SIG-M5 treated with dmso at 0.1 percent for 504 hours (cell line): ENCODE measurements around the gene SCT.

ENCODE experiments used
- DNase-seq: peaks from one replicate; lab custom pipeline; 2025; ENCODE audit not compliant: unreplicated experiment; lab: John Stamatoyannopoulos, UW

The SCT gene

DNA sequence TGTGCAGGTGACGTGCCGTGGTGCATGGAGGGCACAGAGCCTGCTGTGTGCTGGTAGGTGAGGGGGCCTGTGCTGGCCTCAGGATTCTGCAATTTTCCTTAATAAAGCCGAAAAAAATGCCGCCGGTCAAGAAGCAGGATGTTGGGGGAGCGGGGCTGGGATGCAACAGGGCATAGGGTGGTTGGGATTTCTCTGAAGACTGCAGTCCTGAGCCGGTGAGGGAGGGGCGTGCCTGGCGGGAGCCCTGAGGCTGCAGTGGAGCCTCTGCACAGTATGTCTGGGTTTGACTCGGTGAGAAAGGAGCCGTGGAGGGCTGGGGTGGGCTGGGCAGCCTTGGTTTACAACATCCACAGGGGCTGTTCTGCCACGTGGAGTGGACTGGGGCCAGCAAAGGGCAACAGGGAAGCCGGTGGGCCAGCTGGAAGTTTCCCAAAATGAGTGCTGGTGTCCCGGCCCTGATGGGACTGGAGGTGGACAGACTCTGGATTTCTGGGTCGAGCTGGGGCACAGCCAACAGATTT is 3.6 kb downstream of the SCT start:
- DNase-seq: no peak

- no peak for DNase-seq
Measured at GRCh38 chr11:621838-622237, 5.1 kb downstream of the SCT start.

DNA sequence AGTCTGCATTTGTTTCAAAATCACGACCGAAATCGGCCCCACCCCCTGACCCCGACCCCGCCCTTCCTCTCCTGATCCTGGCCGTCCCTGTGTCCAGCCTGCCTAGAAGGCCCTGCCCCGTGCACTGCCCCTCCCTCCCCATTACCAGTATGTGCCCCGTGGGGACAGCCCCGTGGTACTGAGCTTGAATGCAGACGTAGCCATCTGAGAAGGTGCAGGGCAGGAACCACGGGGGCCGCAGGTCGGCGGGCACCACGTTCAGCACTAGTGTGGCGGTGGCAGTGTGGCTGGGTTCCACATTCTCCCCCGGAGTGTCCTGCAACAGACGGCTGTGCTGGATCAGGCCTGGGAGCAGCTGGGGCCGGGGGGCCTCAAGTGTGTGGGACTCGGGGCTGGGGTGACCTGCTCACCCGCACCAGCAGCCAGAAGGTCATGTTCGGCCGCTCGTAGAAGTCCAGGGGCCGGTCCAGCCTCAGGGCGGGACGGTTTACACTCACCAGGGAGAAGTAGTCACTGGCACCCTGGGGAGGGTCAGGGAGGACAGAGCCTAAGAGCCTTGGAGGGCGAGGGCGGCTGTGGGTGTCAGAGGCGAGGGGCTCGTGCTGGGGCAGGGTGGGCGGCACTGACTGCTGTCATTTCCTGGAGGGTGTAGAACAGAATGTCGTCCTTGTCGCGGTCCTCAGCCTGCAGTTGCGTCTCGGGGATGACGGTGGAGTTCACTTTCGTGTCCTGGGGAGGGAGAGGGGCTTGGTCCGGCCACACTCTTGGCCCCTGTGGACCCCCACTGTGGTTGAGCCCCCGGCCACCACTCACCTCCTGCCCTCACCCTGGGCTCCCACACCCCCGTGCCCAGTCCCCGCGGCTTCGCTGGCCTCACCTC is 5.8 kb downstream of the SCT start:
- no peak for DNase-seq

- DNase-seq: no peak
Measured at GRCh38 chr11:620201-620600, 6.8 kb downstream of the SCT start.

- no peak for DNase-seq
Measured at GRCh38 chr11:619628-620050, 7.3 kb downstream of the SCT start.

DNA sequence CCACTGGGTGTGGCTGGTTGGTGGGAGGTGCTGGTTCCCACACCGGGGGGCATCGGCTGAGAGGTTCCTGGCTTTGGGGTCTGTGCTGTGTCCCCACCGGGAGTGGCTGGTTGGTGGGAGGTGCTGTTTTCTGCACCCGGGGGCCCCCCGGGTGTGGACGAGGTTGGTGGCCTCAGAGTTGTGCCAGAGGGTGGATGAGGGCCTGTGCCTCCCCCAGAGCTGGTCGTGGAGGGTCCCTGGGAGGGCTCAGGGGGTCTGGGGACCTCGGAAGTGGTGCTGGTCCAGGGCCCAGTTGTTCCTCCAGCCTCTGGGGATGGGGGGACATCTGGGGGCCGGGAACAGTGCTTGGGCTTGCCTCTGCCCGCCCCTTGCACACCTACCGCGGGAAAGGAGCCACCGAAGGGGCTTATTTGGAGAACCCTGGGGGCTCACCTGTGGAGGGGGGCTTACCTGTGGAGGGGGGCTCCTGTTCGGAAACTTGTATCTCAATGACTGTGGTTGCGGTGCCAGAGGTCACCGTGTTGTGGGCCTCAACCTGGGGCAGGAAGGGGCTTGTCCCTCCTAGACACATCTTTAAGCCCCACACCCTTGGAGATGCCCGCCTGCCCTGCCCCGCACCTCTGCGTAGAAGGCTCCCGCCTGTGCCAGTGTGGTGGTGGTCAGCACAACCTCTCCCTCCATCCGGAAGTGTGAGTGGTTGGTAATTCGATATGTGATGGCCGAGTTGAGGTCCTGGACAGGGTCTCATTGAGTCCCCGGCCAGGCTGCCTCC is 7.9 kb downstream of the SCT start:
- no peak for DNase-seq

- no peak for DNase-seq
Measured at GRCh38 chr11:617912-618682, 8.9 kb downstream of the SCT start.

DNA sequence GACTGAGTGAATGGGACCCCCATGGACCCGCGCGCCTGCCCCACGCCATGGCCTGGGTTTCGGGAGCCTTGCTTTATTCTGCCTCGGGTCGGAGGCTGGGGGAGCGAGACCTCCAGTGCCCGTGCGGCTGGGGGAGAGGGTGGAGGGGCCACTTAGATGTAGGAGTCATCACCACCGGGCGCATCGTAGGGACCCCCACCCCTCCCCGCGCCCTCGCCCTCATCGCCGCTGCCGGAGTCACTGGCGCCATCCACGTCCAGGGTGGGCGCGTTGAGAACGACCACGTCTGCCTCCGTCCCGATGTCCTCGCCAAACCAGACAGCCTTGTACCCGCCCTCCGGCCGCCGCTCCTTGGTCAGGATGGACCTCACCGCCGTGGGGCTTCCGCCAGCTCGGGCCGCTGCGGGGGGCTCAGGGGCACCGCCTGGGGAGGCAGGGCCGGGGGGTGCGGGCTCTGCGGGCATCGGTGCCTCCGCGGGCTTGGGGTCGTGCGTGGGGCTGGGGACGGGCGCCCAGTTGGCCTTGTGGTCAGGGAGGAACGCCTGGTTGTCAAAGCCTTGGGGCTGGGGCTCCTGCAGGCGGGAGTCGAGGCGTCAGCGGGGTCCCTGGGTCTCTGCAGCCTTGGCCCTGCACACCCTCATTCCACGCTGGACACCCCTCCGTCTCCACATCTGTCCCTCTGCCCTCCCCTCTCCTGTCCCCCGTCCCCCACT is 9.6 kb downstream of the SCT start:
- no peak for DNase-seq

- no peak for DNase-seq
Measured at GRCh38 chr11:616320-617198, 10.4 kb downstream of the SCT start.

DNA sequence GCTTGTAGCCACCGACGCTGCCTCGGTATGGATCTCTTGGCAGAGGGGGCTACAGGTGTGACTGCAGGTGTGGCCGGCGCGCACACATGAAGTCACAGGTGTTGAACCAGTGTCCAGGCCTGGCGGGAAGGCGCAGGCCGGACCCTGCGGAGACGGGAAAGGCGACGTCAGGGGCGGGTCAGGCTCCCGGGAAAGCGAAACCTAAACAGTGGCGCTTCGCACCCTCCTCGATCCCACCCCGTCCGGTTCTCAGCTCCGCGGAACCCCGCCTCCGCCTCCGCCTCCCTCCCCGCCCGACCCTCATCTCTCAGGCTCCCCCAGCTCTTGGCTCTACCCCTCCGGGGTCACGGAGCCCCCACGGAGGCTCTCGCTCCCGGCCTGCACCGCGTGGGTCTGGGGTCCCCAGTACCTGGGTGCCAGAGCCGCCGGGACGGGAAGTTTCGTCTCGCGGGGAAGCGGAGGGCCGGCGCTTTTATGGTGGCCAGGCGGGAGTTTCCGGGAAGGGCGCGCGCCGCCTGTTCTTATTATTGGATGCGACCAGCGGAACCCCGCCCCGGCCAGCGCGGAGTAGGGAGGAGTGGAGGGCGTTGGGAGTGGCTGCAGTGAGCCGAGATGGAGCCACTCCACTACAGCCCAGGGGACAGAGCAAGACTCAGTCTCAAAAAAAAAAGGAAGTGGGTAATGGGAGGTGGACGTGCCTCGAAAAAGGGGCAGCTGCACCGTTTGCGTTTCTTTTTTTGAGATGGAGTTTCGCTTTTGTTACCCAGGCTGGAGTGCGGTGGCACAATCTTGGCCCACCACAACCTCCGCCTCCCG is 11.3 kb downstream of the SCT start, which contains the start of gene IRF7:
Gene IRF7, minus strand, starts transcription at position 447 of the 816 bp plus-strand sequence. CDS start 586 bp downstream, outside the sequence.
- DNase-seq: peak; percentile 92

GRCh38 chr11:614623-615503 is 12.1 kb downstream of the SCT start:
- no peak for DNase-seq

- DNase-seq: no peak
Measured at GRCh38 chr11:614021-614622, 12.9 kb downstream of the SCT start.

DNA sequence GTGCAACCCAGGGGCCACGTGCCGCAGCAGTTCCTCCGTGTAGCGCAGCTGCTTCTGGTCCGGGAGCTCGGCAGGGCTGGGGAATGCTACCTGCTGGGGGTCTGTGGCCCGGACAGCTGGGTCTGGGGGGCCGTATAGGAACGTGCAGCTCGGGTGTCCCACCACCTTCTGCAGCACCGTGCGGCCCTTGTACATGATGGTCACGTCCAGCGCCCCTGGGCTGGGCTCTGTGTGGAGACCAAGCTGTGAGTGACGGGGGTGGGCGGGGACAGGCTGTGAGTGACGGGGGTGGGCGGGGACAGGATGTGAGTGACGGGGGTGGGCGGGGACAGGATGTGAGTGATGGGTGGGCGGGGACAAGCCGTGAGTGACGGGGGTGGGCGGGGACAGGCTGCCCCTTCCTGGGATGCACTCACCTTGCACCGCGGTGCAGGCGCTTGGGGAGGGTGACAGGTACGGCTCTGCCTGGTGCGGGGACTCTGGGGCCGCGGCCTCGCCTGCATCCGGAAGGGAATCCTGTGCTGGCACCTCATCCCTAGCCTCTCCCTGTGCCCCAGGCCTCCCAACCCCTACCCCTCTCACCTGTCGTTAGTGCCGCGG is 13.5 kb downstream of the SCT start:
- DNase-seq: peak; percentile 21

DNA sequence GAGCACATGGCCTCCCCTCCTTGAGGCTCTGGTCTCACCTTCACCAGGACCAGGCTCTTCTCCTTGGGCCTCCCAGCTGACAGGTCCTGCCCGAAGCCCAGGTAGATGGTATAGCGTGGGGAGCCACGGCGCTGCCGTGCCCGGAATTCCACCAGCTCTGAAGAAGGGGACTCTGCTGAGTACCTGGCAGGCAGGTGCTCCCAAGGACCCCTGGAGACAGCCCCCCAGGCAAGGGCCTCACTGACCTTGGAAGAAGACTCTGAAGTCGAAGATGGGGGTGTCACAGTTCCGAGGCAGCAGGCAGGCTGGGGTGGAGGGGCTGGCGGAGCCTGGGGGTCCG is 14.1 kb downstream of the SCT start:
- no peak for DNase-seq

DNA sequence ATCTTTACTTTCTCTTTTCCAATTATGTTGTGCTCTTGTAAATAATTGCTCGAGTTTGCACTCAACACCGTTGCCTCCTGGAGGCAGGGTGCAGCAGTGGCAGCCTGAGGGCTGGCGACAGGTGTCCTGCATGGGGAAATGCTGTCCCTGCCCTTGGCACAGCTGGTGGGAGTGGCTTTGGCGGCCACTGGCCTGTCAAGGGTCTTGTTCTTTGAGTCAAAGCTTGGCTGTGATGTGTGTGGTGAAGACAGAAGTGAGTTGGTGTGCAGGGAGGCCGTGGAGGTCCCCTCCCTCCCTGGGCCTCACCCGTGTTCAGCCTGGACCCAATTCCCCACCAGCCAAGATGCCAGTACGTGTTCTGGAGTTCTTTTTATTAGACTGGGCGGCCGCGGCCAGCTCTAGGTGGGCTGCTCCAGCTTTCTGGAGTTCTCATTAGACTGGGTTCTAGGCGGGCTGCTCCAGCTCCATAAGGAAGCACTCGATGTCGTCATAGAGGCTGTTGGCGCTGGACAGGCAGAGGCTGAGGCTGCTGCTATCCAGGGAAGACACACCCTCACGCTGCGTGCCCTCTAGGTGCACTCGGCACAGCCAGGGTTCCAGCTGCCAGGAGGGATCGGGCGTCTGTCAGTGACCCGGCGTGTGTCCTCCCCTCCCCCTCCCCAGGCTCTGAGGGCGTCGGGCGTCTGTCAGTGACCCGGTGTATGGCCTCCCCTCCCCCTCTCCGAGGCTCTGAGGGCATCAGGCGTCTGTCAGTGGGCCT is 14.6 kb downstream of the SCT start:
- no peak for DNase-seq
